ENCODE measurements around the gene MATN4. TPM values are rescaled to one million over a fixed set of nuclear protein-coding genes. Genes with fewer than 3 reads are reported as not detected.

Gene MATN4
- total and polyA plus RNA-seq, 3 donors from 2014 or later, result 1.1 to 3.5 (median 2.8) TPM

DNA sequence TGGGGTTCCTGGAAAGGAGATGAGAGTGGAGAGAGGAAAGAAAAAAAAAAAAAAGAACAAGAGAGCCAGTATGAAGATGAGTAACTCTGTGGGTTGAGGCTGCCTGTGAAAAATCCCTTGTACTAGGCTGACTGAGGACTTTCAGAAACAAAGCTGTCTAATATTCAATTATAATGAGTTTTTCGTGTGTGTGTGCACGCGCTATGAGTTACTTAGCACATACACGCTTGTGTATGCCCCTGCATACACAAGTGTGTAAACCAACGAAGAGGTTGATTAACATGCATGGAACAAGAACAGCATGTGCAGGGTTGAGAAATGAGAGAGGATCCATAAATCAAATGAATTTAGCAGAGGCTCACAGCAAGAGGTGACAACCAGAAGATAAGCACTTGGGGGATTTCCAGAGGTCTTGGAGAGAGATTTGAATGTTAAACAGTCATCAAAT, 6.3 kb downstream of the MATN4 start:
- H3K4me3 ChIP-seq, result no peak overlapping the region
- H3K9me3 ChIP-seq, result no peaks in the 10 kb centered on the region
- WGBS, 2 donors, result 73 to 77% methylated on average over 5 of the region's 5 CpGs
- no peaks in the 10 kb centered on the region for H3K27me3 ChIP-seq
- intact Hi-C loops (cut with DNase I; ENCODE audit: low total_unique reads), result no loop called here
- TF ChIP-seq POLR2A (IDR thresholded peaks at IDR 0.05), result no peak
- TF ChIP-seq, protein P1, sequence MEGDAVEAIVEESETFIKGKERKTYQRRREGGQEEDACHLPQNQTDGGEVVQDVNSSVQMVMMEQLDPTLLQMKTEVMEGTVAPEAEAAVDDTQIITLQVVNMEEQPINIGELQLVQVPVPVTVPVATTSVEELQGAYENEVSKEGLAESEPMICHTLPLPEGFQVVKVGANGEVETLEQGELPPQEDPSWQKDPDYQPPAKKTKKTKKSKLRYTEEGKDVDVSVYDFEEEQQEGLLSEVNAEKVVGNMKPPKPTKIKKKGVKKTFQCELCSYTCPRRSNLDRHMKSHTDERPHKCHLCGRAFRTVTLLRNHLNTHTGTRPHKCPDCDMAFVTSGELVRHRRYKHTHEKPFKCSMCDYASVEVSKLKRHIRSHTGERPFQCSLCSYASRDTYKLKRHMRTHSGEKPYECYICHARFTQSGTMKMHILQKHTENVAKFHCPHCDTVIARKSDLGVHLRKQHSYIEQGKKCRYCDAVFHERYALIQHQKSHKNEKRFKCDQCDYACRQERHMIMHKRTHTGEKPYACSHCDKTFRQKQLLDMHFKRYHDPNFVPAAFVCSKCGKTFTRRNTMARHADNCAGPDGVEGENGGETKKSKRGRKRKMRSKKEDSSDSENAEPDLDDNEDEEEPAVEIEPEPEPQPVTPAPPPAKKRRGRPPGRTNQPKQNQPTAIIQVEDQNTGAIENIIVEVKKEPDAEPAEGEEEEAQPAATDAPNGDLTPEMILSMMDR (IDR thresholded peaks at IDR 0.05), result no peak
- H3K4me1 ChIP-seq, result no peaks in the 10 kb centered on the region
- no peak for DNase-seq
- H3K27ac ChIP-seq, result no peak overlapping the region
- H3K36me3 ChIP-seq (ENCODE audit: low read depth, missing control alignments), result no peaks in the 10 kb centered on the region

DNA sequence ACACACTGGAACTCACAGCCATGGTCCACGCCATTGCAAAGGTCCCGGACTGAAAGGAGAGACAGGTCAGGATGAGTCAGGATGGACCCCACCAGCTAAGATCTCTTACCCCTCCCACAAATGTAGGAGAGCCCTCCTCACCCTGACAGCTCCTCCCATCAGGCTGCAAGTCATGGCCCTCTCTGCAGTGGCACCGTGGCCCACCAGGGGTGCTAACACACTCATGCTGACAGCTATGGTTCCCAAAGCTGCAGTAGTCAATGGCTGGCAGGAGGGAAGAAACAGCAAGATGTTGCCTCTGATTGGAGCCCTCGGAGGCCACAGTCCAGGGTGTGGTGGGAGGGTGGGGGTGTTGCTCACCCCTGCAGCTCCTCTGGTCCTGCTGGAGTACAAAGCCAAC, 7.1 kb downstream of the MATN4 start:
- H3K27me3 ChIP-seq, result no peaks in the 10 kb centered on the region
- intact Hi-C loops (cut with DNase I; ENCODE audit: low total_unique reads), result no loop called here
- DNase-seq, result no peak
- no peaks in the 10 kb centered on the region for H3K9me3 ChIP-seq
- WGBS, 2 donors, result 54 to 80% methylated on average over 1 to 4 of the region's 4 CpGs
- no peak overlapping the region for H3K27ac ChIP-seq
- H3K4me1 ChIP-seq, result no peaks in the 10 kb centered on the region
- H3K36me3 ChIP-seq (ENCODE audit: low read depth, missing control alignments), result no peaks in the 10 kb centered on the region
- no peak for TF ChIP-seq POLR2A (IDR thresholded peaks at IDR 0.05)
- TF ChIP-seq, protein P1 (IDR thresholded peaks at IDR 0.05), result peak in 1 of 3 experiments; percentile 18
- no peak overlapping the region for H3K4me3 ChIP-seq

DNA sequence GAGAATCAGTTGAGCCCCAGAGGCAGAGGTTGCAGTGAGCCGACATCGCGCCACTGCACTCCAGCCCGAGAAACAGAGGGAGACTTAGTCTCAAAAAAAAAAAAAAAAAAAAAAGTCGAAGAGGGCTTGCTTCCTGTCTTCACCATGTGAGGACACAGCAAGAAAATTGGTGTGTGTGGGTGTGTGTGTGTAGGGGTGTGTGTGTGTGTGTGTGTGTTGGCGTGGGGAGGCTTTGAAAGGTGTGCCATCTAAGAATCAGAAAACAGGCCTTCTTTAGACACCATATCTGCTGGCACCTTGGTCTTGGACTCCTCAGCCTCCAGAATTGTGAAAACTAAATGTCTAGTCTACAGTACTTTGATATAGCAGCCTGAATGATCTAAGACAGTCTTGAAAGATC, 8.3 kb downstream of the MATN4 start:
- 90 to 93% methylated on average over 6 of the region's 6 CpGs for WGBS, 2 donors
- H3K27me3 ChIP-seq, result no peaks in the 10 kb centered on the region
- no peaks in the 10 kb centered on the region for H3K4me1 ChIP-seq
- H3K9me3 ChIP-seq, result no peaks in the 10 kb centered on the region
- no peaks in the 10 kb centered on the region for H3K36me3 ChIP-seq (ENCODE audit: low read depth, missing control alignments)
- TF ChIP-seq, protein P1 (IDR thresholded peaks at IDR 0.05), result no peak
- no peak for TF ChIP-seq POLR2A (IDR thresholded peaks at IDR 0.05)
- no peak overlapping the region for H3K4me3 ChIP-seq
- H3K27ac ChIP-seq, result no peak overlapping the region
- intact Hi-C loops (cut with DNase I; ENCODE audit: low total_unique reads), result no loop called here
- no peak for DNase-seq

DNA sequence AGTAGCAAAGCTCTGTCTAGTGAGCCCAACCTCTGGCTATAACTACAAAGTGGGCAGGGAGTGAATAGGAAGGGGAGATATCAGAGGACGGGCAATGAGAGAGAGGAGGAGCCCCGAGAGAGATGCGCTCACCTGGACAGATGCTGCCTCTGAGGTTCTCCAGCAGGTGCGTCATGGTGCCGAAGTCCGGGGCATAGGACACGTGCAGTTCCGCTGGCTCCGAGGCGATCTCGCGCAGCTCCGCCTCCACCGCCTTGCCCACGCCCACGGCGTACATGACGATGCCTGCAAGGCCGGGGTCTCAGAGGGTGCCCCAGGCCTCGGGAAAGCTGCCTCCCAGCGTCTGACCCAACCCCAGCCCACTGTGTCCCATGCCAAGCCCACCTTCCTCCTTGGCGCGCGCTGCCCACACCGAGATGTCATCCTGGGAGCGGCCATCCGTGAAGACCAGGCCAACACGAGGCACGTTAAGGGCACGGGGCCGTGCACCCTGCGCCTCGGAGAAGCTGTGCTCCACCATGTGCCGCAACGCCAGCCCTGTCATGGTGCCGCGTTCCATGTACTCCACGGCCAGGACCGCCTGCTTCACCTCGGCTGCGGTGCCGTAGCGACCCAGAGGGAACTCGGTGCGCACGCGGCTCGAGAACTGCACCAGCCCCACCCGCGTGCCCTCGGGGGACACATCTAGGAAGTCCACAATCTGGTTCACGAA, 10.2 kb downstream of the MATN4 start:
- intact Hi-C loops (cut with DNase I; ENCODE audit: low total_unique reads), result no loop called here
- TF ChIP-seq, protein P1 (IDR thresholded peaks at IDR 0.05), result no peak
- no peak for TF ChIP-seq POLR2A (IDR thresholded peaks at IDR 0.05)
- no peak overlapping the region for H3K4me3 ChIP-seq
- H3K27me3 ChIP-seq, result no peaks in the 10 kb centered on the region
- WGBS, 2 donors, result 52 to 80% methylated on average over 24 to 52 of the region's 52 CpGs
- H3K9me3 ChIP-seq, result no peaks in the 10 kb centered on the region
- H3K27ac ChIP-seq, result no peak overlapping the region
- no peaks in the 10 kb centered on the region for H3K36me3 ChIP-seq (ENCODE audit: low read depth, missing control alignments)
- no peak for DNase-seq
- no peaks in the 10 kb centered on the region for H3K4me1 ChIP-seq

DNA sequence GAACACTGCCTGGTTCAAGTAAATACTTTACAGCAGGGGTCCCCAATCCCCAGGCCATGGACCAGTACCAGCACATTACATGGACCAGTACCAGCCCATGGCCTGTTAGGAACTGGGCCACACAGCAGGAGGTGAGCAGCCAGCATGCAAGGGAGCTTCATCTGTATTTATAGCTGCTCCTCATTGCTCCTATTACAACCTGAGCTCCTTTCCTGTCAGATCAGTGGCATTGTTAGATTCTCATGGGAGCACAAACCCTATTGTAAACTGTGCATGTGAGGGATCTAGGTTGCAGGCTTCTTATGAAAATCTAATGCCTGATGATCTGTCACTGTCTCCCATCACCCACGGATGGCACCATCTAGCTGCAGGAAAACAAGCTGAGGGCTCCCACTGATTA, 13.4 kb downstream of the MATN4 start:
- Histone ChIP-seq H3K4me3 (no peak overlapping the region), H3K9me3 (no peaks in the 10 kb centered on the region), H3K4me1 (no peaks in the 10 kb centered on the region), H3K27ac (no peak overlapping the region), H3K36me3 (ENCODE audit: low read depth, missing control alignments) (no peaks in the 10 kb centered on the region), H3K27me3 (no peaks in the 10 kb centered on the region)
- 85 to 94% methylated on average over 1 of the region's 1 CpG for WGBS, 2 donors
- no peak for DNase-seq
- intact Hi-C loops (cut with DNase I; ENCODE audit: low total_unique reads), result no loop called here
- TF ChIP-seq, protein P1 (IDR thresholded peaks at IDR 0.05), result no peak
- TF ChIP-seq POLR2A (IDR thresholded peaks at IDR 0.05), result no peak
